ENCODE measurements around the gene SETDB2. TPM values are rescaled to one million over a fixed set of nuclear protein-coding genes. Genes with fewer than 3 reads are reported as not detected.

Gene SETDB2
- total and polyA plus RNA-seq, 2 of the 4 experiments (the other 2 are of a cell fraction): 4.3 to 5.7 TPM

GRCh38 chr13:49456156-49456555, 12.1 kb downstream of the SETDB2 start:
- Histone ChIP-seq H3K9ac (ENCODE audit: low read depth, low read length) (no peak overlapping the region), H2AK9ac (replicated peaks; ENCODE audit: low read depth, low read length, poor library complexity) (no peak overlapping the region), H3K4ac (ENCODE audit: low read depth, low read length) (no peak overlapping the region), H3K23ac (ENCODE audit: low read depth, low read length) (no peak overlapping the region), H2AFZ (replicated peaks; ENCODE audit: low read length, poor library complexity) (no peak overlapping the region), H4K8ac (ENCODE audit: low read depth in 2 of 2, low read length in 2 of 2) (no peak overlapping the region; a peak in 2 of 4 replicates), H3K9me1 (ENCODE audit: insufficient read depth, low read length) (peaks cover 6% of the 10 kb centered on the region), H4K5ac (ENCODE audit: low read depth, low read length) (peak overlapping the region; percentile 55; the same call in 1 of the 2 replicates), H4K20me1 (ENCODE audit: insufficient read depth, low read length) (no peaks in the 10 kb centered on the region), H2BK5ac (ENCODE audit: low read depth, low read length, poor library complexity, severe bottlenecking) (peak overlapping the region; percentile 99), H4K91ac (ENCODE audit: insufficient read depth, low read depth, low read length) (no peak overlapping the region), H3K4me2 (ENCODE audit: low read depth, low read length) (no peak overlapping the region), H2BK120ac (ENCODE audit: low read depth, low read length) (peak overlapping the region; percentile 60; the same call in 1 of the 2 replicates), H3K4me3 (ENCODE audit: insufficient read depth, low read depth, low read length) (no peak overlapping the region), H3K27me3 (ENCODE audit: control insufficient read depth, insufficient read depth, low read length) (no peaks in the 10 kb centered on the region), H3K9me3 (ENCODE audit: control insufficient read depth, insufficient read depth, low read length) (no peaks in the 10 kb centered on the region), H3K79me1 (ENCODE audit: low read depth in 1 of 2, low read length in 2 of 2) (peaks cover 16 to 40% of the 10 kb centered on the region in 2 experiments), H3K14ac (replicated peaks; ENCODE audit: low read depth, low read length) (no peak overlapping the region; the same call in 1 of the 2 replicates), H3K27ac (ENCODE audit: insufficient read depth, low read length) (peak overlapping the region; percentile 33; the same call in 1 of the 2 replicates), H3K56ac (ENCODE audit: extremely low read depth, insufficient read depth, low read length) (no peak overlapping the region), H2BK20ac (ENCODE audit: low read depth, low read length) (peak overlapping the region; percentile 57; the same call in 1 of the 2 replicates), H3K18ac (ENCODE audit: low read depth, low read length) (peak overlapping the region; percentile 93), H2AK5ac (ENCODE audit: low read depth, low read length) (no peak overlapping the region), H3K4me1 (ENCODE audit: control insufficient read depth, insufficient read depth, low read length) (peaks cover 14% of the 10 kb centered on the region), H2BK15ac (ENCODE audit: low read depth, low read length) (peak overlapping the region; percentile 44; the same call in 1 of the 3 replicates), H3K36me3 (ENCODE audit: control insufficient read depth, insufficient read depth, low read length) (peaks cover 2% of the 10 kb centered on the region; the same call in 1 of the 2 replicates)
- ATAC-seq (ENCODE audit: low read depth): no peak
- DNase-seq: peak; percentile 27
- ChIA-PET CTCF (no interaction called here), POLR2A (ENCODE audit: unreplicated experiment) (no interaction called here)
- no TSS peak for BruUV-seq (replicated peaks)
- no CpG with 5 or more reads among the region's 1 CpG for WGBS, 2 experiments (ENCODE audit: extremely low coverage in 2 of 2, insufficient read length in 1 of 2)
- in situ Hi-C loops (cut with MboI; ENCODE audit: low sequenced_read_pairs) (no loop called here), dilution Hi-C loops (cut with HindIII; ENCODE audit: low sequenced_read_pairs, unreplicated experiment) (no loop called here), intact Hi-C loops (cut with micrococcal nuclease) (no loop called here)
- no peak for TF ChIP-seq MAZ (IDR thresholded peaks at IDR 0.05; ENCODE audit: borderline replicate concordance, low read depth, low read length)
- TF ChIP-seq NFE2L2 (IDR thresholded peaks at IDR 0.05; ENCODE audit: low read depth, low read length): no peak
- TF ChIP-seq FOS (IDR thresholded peaks at IDR 0.05; ENCODE audit: low read depth, low read length): no peak
- no peak for TF ChIP-seq CEBPB (IDR thresholded peaks at IDR 0.05; ENCODE audit: low read depth, low read length)
- no peak for TF ChIP-seq CTCF (conservative IDR thresholded peaks at IDR 0.05; ENCODE audit: low read depth, low read length)
- no peak for TF ChIP-seq BHLHE40 (IDR thresholded peaks at IDR 0.05; ENCODE audit: low read depth, low read length)

All from IMR-90 (cell line).